Putamen (tissue), 1 donor: ENCODE data around the gene GPR132.

Source experiments
- DNase-seq: peaks from one replicate; pipeline ENCODE4 v3.0.0-alpha.2; 2016; ENCODE audit warnings: low spot score

Gene GPR132

DNA sequence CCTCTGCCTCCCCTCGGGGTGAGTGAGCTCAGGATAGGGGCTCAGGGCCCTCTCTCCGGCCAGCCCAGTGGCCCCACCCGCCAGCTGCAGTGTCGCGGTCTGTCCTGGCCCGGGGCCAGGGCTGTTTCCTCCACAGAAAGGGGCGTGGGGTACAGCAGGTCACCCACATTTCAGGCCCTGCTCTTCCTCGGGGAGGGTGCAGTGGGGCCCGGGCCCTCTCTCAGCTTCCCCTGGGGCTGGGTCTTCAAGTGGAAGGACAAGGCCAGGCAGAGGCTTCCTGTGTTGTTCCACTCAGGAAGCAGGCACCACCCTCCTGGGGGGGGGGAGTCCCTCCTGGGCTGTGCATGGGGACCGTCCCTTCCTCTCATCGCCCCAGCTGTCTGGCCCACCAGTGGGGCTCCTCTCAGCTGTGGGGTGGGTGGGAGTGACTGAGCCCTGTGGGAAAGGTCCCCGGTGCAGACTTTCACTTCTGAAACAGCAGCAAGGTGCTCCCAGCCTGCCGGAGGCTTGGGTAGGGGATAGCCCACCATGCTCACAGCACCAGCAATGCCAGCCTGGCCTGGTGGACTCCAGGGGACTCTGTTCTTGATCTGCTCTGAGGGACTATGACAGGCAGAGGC is 3.7 kb downstream of the GPR132 start:
- no peak for DNase-seq

DNA sequence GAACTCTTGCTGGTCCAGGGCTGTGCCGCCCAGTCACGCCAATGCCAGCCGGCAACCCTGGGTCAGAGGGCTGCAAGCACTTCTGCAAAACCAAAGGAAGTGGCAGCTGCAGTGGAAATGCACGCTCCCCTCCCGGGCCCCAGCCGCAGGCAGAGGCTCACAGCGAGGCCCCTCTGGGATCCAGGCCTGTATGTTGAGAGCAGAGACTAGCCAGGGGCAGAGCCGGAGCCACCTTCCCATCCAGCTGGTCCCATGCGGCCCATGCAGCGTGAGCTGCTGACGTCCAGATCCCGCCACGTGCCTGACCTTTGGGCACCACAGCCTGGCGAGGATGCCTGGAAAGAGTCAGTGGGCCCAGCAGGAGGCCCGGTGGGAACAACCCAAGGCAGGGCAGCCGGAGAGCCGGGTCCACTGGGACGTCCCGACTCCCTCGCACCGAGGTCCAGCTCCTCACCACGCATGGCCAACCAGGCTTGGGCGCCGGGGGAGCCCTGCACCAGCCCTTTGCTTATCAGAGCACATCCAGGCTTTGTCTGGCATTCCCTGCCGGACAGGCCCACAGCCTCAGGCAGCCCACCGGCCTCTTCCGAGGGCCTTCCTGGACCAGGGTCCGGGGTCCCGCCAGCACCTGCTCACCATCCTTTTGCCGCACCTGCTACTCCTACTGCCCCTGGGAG is 4.3 kb downstream of the GPR132 start:
- DNase-seq, result no peak

DNA sequence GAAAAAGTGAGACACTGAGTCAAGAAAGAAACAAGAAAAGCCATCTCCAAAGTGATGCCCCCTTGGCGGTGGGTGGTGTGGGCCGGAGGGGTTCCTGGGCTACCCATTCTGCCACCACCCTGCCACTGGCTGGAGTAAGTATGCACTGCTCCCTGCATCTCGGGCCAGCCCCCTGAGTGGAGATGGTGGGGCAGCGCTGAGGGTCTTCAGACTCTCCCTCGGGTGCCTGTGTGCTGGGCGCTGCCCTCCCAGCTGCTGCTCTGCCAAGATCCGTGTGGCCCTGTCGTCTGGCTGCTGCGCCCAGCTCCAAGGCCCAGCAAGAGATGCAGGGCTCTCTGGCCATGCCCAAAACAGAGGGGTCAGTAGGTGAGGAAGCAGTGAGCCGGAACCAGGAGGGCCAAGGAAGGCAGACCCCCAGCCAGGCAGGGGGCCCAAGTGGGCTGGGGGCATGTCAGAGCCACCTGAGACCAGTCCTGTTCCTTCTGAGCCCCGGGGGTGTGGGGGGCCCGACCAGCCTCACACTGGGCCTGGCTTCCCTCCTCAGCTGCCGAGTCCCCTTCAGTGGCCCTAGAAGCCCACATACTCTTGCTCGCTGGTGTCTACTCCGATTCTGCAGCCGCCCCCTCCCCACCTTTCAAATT is 5.2 kb downstream of the GPR132 start:
- DNase-seq, result no peak

GRCh38 chr14:105059035-105059924 is 6.0 kb downstream of the GPR132 start:
- DNase-seq, result no peak

DNA sequence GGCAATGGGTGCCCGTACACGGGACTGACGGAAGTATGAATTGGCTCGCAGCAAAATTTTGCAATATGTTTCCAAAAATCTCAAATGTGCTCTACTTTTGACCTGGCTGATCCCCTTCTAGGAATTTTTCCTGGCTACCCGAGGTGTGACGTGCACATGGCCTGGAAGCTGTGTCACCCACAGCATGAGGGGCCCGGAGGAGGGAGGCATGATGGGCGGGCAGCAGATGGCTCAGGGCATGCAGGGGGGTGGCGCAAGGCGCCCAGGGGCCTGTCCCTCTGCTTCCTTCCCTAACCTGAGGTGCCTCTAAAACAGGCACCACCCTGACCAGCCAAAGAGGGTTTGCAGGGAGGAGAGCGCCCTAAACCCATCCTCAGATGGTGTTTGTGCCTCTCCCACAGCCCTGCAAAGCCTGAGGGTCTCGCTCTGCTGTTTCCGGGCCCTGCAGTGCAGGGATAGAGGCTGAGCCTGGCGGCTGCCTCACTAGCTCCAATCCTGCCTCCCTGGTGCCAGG is 6.7 kb downstream of the GPR132 start:
- no peak for DNase-seq

GRCh38 chr14:105056303-105056831 is 8.9 kb downstream of the GPR132 start:
- no peak for DNase-seq

DNA sequence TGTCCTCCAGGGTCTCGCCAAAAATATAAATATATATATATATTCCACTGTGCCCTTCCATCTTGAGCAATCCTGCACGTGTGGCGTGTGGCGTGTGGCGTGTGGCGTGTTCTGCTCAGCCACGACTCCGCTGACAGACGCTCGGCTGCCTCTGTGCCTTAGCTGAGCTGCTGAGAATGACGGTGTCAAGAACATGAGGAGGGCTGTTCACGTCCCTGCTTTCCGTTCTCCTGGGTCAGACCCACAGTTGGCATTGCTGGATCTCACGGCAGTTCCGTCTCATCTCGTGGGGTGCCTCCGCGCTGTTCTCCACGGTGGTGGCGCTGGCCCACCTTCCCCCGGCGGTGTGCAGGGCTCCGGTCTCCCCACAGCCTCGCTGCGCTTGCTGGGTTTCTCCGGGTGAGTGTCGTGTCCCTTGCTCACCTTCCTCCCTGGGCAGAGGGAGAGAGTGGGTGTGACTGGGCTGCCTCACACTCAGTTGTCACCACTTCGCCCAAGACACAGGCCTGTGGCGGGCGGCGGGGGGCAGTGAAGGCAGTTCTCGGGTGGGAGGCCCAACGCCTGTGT is 9.4 kb downstream of the GPR132 start:
- no peak for DNase-seq

GRCh38 chr14:105055334-105055733 is 9.9 kb downstream of the GPR132 start:
- no peak for DNase-seq

- DNase-seq, result no peak
These were observed 11.2 kb downstream of the GPR132 start for GRCh38 chr14:105053996-105054395.

DNA sequence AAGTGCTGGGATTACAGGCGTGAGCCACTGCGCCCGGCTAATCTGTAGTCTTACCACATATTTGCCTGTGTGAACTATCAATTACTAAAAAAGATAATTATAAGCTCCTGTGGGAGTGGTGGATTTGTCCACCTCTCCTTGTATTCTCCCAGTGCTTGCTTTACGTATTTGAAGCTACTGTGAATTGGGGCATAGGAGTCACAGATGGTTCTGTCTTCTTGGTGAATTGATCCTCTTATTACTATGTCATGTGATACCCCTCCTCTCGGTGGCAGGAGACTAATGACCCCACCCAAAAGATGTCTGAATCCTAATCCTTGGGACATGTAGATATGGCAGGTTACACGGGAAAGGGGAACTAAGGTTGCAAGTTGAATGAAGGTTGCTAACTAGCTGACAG is 11.8 kb downstream of the GPR132 start:
- DNase-seq, result no peak

DNA sequence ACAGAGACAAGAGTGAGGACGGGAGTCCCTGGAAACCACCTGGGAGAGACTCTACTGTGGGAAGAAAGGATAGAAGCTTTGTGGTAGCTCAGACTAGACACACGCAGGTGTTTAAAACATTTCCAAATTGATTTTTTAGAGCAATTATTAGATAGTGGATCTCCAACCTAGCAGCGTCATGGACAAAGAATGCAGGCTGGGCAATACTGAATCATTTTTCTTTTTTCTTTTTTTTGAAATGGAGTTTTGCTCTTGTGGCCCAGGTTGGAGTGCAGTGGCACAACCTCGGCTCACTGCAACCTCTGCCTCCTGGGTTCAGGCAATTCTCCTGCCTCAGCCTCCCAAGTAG is 13.1 kb downstream of the GPR132 start:
- DNase-seq, result no peak

DNA sequence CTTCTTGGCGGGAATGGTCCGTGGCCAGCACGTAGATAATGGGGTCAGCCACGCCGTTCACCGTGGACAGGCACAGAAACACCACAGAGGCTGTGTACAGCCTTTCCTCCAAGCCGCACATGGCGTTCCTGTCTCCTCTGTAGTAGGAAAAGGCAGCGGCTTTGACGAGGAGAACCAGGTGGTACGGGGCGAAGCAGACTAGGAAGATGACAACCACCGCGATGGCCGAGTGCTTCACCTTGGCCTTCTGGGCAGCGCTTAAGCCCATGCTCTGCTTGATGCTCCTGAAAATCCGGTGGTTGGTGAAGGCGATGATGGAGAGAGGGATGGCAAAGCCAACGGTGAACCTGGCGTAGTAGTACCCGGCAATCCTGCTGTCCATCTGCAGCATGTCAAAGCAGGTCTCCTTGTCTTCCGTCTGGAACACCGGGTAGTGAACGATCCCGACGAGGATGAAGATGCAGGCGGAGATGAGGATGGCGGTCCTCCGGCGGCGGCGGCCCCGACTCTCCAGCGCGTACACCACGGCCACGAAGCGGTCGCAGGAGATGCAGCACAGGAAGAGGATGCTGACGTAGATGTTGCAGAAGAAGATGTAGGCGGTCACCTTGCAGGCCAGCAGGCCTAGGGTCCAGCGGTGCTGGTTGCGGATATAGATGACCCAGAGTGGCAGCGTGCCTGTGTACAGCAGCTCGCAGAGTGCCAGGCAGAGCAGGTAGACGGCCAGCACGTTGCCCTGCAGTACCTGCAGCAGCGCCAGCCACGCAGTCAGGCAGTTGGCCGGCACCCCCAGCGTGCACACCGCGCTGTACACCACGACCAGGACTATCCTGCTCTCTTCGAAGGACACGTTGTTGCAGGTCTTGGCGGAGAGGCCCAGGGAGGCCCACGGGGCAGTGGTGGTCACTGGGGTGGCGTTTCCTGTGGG is 13.8 kb downstream of the GPR132 start:
- no peak for DNase-seq

- no peak for DNase-seq
These were observed 14.7 kb downstream of the GPR132 start for GRCh38 chr14:105050551-105050897.

GRCh38 chr14:105049753-105050550 is 15.3 kb downstream of the GPR132 start:
- DNase-seq, result no peak

DNA sequence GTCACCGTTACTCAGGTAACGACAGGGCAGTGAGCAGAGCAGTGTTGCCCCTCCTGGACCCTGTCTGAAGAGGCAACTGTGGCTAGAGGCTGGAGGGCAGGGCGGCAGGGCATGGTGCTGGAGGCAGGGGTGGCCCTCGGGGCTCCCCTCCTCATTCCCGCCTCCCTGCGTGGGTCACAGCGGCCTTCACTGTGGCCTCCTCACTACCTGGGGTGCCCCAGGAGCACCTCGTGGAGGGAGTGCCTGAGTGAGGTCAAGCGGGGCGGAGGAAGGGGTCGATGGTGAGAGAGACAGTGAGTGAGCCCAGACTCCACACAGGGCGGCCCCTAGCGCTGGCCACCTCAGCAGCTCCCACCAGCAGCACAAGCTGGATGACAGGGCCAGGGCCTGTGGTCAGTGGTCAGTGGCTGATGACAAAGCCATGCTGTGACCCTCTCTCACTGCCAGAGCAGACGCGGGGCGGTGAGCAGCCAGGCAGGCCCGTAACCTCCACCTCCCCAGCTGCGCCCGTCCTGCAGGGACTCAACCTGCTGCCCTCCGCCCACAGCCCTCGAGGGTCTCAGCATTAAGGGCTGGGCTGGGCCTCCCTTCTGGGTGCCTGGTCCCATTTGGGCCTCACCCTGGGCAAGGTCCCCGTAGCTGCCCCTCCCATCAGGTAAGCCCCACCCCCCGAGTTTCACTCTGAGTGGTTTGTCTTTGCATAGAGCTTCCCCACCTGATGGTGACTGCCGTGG is 17.8 kb downstream of the GPR132 start:
- DNase-seq, result no peak

- no peak for DNase-seq
These were observed 18.3 kb downstream of the GPR132 start for GRCh38 chr14:105046891-105047282.

DNA sequence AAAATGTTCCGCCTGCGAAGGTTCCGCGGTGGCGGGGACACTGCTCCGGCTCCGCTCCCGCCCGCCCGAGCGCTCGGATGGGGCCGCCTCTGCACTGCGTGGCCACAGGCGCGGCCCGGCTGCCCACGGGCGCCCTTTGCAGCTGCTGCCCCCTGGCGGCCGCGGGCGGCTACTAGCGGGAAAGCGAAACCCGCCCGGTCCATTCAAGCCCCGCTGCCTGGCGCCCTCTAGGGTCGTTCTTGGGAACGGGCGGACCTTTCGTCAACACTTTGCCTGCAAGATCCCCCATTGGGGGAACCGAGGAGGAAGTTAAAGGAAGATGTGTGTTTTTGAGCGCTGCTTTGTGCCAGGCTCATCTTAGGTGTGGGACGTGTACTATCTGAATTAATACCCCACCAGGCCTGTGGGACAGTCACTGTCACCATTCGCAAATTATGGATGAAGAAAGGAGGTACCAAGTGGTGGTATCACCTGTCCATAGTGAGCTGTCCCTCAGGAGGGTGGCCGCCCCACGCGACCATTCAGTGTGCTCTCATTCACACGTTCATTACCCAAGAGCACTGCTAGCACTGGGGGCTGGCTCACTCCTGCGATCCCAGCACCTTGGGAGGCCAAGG is 19.4 kb downstream of the GPR132 start:
- DNase-seq, result peak; percentile 44

DNA sequence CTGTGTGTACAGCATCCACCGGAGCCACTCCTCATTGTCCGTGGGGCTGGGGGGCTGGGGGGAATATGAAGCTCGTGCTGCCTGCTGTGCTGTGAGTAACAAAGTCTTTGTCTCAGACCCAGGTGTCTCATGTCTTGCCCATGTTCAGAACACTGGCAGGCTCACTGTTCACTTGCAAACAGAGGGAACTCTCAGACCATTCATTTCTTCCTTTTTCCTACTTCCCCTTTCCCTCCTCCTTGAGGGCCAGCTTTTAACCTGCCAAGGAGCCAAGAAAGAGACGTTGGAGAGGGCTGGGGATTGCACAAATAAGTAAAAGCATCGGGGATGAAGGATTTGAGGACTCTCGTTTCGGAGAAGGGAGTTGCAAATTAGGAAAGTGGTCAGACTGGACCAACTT is 21.6 kb downstream of the GPR132 start:
- no peak for DNase-seq

- no peak for DNase-seq
These were observed 22.4 kb downstream of the GPR132 start for GRCh38 chr14:105042813-105043212.
